ENCODE data around the gene SLC22A2.

DNA sequence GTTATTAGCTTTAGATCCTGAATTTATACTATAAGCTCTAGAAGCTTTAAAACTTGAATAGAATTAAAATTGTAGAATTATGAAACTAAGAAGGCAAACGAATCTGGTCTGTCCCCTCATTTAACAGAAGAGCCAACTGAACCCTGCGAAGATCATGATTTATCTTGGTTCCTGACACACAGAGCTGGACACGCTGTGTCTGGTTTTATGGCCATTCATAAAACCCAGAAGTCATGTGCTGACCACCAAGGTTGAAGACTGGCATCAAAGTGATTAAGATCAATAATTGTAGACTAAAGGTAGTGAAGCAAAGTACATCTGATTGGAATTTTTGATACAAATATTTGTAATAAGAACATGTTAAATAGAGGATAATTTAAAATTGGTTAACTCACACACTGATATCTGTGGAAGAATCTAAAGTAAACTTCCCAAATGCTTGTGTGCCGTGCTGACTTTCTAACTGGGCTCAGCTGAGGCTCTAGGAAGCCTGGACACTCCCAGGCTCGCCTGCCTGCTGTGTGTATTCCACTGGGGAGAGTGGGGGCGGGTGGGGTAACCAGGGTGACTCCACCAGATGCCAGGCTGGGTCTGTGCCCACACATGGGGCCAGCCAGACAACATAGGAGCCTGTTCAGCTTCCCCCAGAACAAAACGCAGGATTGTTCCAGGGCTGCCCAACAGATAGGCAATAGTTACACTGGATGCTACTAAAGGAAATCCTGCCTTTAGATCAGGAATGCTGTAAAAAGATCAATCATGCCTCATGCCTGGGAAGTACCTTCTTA is 47.5 kb upstream of the SLC22A2 start:
- TF ChIP-seq, protein P1, sequence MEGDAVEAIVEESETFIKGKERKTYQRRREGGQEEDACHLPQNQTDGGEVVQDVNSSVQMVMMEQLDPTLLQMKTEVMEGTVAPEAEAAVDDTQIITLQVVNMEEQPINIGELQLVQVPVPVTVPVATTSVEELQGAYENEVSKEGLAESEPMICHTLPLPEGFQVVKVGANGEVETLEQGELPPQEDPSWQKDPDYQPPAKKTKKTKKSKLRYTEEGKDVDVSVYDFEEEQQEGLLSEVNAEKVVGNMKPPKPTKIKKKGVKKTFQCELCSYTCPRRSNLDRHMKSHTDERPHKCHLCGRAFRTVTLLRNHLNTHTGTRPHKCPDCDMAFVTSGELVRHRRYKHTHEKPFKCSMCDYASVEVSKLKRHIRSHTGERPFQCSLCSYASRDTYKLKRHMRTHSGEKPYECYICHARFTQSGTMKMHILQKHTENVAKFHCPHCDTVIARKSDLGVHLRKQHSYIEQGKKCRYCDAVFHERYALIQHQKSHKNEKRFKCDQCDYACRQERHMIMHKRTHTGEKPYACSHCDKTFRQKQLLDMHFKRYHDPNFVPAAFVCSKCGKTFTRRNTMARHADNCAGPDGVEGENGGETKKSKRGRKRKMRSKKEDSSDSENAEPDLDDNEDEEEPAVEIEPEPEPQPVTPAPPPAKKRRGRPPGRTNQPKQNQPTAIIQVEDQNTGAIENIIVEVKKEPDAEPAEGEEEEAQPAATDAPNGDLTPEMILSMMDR (optimal IDR thresholded peaks at IDR 0.05 in 1 of 3, IDR thresholded peaks at IDR 0.05 in 1 of 3, conservative IDR thresholded peaks at IDR 0.05 in 1 of 3; ENCODE audit: extremely low read depth in 1 of 3, insufficient read depth in 2 of 3, low read length in 3 of 3): no peak
- no peak for TF ChIP-seq EZH2 (IDR thresholded peaks at IDR 0.05; ENCODE audit: low read length)

Data from keratinocyte (primary cell).